22Rv1 (cell line): ENCODE measurements around the gene NOX3.

ENCODE experiments used
- H3K27ac ChIP-seq: fragments of 450-650 bp; 2 replicates; pipeline ENCODE4 v1.5.1; 2017
- ZFX ChIP-seq: fragments of 450-650 bp; IDR thresholded peaks from 2 replicates; pipeline ENCODE4 v1.6.1; 2017; ENCODE audit warnings: antibody characterized with exemption, borderline replicate concordance
- TF ChIP-seq, protein P1 (sequence below): fragments of 450-650 bp; IDR thresholded peaks from 2 replicates; pipeline ENCODE4 v1.5.1; 2017; ENCODE audit warnings: mild to moderate bottlenecking

Gene NOX3

DNA sequence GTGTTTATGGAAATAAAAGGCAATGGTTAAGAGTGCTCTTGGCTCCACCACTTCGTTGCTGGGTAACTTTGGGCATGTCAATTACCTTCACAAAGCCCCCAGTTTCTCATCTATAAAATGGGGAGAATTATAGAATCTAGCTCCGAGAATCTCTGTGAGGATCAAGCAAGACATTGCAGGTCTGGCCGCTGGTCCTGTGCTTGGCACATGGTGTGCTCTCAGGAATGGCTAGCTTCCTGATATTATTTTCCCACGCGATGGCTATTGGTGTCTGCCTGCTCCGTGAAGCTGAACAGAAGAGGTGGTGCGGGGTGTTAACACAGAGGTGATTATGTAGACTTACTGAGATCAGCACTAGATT lies 57.0 kb downstream of the NOX3 start:
- no peak overlapping the region for H3K27ac ChIP-seq
- TF ChIP-seq, protein P1, sequence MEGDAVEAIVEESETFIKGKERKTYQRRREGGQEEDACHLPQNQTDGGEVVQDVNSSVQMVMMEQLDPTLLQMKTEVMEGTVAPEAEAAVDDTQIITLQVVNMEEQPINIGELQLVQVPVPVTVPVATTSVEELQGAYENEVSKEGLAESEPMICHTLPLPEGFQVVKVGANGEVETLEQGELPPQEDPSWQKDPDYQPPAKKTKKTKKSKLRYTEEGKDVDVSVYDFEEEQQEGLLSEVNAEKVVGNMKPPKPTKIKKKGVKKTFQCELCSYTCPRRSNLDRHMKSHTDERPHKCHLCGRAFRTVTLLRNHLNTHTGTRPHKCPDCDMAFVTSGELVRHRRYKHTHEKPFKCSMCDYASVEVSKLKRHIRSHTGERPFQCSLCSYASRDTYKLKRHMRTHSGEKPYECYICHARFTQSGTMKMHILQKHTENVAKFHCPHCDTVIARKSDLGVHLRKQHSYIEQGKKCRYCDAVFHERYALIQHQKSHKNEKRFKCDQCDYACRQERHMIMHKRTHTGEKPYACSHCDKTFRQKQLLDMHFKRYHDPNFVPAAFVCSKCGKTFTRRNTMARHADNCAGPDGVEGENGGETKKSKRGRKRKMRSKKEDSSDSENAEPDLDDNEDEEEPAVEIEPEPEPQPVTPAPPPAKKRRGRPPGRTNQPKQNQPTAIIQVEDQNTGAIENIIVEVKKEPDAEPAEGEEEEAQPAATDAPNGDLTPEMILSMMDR, result no peak
- no peak for TF ChIP-seq ZFX

DNA sequence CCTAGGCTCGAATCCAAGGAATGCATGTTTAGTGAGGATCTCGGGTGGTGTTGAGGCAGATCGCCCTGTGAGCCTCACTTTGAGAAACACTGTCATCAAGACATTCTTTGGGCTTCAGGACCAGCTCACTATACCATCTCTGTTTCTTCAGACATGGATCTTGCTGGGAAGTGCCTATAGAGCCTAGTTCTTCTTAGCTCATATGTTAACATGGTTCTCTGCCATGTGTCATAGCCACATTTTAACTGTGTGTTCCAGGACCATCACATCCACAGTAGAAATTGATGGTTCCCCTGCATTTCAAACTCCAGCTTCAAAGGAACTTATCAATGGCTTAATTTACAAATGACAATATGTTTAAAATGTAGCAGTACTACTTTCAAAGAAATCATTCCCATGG lies 57.4 kb downstream of the NOX3 start:
- H3K27ac ChIP-seq, result no peak overlapping the region
- TF ChIP-seq ZFX, result no peak
- TF ChIP-seq, protein P1, result no peak

DNA sequence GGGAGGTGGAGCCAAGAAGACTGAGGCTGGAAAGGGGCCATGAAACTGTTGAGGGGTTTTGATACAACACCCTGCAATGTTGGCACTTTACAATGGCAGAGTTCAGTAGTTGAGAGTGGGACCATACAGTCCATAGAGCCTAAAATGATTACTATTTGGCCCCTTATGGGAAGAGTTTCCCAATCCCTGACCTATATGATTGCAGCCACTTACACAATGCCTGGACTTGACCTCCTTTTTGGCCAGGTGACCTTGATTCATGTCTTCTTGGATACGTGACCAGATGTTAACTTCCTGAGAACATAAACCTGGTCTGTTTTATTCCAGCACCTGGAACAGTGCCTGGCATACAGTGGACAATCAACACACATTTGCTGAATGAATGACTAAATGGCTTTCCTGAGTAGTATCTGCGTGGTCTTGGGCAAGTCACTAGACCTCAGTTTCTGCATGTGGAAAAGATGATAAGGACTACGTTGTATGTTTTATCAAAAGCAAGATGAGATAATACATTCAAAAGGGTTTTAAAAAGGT lies 58.4 kb downstream of the NOX3 start:
- no peak overlapping the region for H3K27ac ChIP-seq
- no peak for TF ChIP-seq ZFX
- TF ChIP-seq, protein P1, result no peak

DNA sequence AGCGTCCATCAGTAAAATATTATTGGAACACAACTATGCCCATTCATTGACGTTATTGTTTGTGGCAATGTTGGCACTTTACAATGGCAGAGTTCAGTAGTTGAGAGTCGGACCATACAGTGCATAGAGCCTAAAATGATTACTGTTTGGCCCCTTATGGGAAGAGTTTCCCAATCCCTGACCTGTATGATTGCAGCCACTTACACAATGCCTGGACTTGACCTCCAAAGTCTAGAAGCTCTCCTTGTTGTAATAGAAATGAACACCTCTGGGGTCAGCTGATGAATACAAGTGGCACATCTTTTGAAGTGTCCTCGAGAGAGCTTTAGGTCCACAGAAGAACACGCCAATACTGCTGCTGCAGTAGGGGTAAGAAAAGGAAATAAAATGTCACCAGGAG lies 59.0 kb downstream of the NOX3 start:
- H3K27ac ChIP-seq, result no peak overlapping the region
- TF ChIP-seq ZFX, result no peak
- TF ChIP-seq, protein P1, result no peak

DNA sequence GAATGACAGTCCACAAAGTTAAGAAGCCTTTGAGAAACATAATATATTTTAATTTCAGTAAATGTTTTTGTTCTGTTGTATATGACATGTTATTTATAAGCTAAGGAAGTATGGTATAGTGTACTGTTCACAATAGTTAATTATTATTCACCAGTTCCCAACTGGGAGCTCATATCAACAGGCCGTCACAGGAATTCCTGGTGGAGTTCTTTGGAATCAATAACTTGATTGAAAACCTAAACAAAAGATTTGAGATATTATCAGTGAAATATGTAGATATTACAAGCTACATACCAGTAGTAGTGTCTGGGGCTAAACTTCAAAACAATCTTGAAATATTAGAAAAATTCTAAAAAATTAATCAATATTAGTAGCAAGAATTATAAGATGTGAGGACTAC lies 60.3 kb downstream of the NOX3 start:
- no peak overlapping the region for H3K27ac ChIP-seq
- TF ChIP-seq, protein P1, result no peak
- TF ChIP-seq ZFX, result no peak

DNA sequence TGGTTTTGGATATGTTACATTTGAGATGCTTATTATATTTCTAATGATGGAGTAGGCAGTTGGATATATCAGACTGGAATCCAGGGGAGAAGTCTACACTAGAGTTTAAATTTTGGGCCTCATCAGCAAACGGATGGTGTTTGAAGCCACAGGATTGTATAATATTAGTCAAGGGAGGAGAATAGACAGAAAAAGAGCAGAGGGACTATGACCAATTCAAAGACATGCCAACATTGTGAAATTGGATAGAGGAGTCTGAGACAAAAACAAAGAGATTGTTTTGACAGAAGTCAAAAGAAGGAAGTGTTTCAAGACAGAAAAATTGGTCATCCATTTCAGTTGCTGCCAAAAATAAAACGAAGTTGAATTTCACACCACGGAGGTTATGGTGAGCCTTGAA lies 66.5 kb downstream of the NOX3 start:
- H3K27ac ChIP-seq, result no peak overlapping the region
- TF ChIP-seq, protein P1, result no peak

DNA sequence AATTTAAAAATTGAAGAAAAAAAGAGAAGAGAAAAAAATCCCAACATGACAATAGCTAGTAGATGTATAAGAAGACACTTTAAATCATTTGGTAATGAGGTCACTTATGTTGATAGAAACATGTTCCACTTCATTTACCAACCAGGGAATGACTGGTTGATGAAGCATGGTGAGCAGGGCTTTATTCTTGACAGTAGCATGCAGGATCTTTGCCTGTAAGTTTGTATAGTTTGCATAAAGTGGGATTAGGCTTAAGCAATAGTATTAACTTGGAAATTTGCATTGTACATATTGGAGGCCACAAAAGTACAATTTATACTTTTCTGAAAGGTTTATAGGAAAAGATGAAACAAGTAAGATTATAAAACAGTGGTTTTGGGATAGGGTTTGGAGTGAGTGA lies 67.0 kb downstream of the NOX3 start:
- TF ChIP-seq, protein P1, result no peak
- no peak for TF ChIP-seq ZFX
- no peak overlapping the region for H3K27ac ChIP-seq
